ENCODE results near the gene SLC35F3.

SLC35F3 gene

GRCh38 chr1:234214129-234214910, 309.8 kb downstream of the SLC35F3 start:
- Histone ChIP-seq H3K27ac (ENCODE audit: low read length) (no peak overlapping the region), H3K36me3 (ENCODE audit: control insufficient read depth in 1 of 2, insufficient read depth in 2 of 2, low read length in 2 of 2) (no peaks in the 10 kb centered on the region), H3K27me3 (ENCODE audit: low read depth, low read length) (peaks cover 9% of the 10 kb centered on the region), H3K4me3 (ENCODE audit: low read depth in 1 of 2, low read length in 2 of 2) (peak overlapping the region; percentile 34 to 72), H3K9me3 (ENCODE audit: control insufficient read depth in 1 of 2, low read length in 2 of 2) (no peaks in the 10 kb centered on the region), H3K4me1 (ENCODE audit: control insufficient read depth in 1 of 2, insufficient read depth in 2 of 2, low read length in 2 of 2) (peaks cover 0 to 23% of the 10 kb centered on the region in 2 donors)

- Histone ChIP-seq H3K4me3 (ENCODE audit: low read depth in 1 of 2, low read length in 2 of 2) (peak overlapping the region in 1 of 2 donors; percentile 72), H3K27ac (ENCODE audit: low read length) (no peak overlapping the region), H3K4me1 (ENCODE audit: control insufficient read depth in 1 of 2, insufficient read depth in 2 of 2, low read length in 2 of 2) (peaks cover 0 to 23% of the 10 kb centered on the region in 2 donors), H3K9me3 (ENCODE audit: control insufficient read depth in 1 of 2, low read length in 2 of 2) (no peaks in the 10 kb centered on the region), H3K36me3 (ENCODE audit: control insufficient read depth in 1 of 2, insufficient read depth in 2 of 2, low read length in 2 of 2) (no peaks in the 10 kb centered on the region), H3K27me3 (ENCODE audit: low read depth, low read length) (peaks cover 9% of the 10 kb centered on the region)
These were observed 310.7 kb downstream of the SLC35F3 start for GRCh38 chr1:234214911-234215892.

- H3K27me3 ChIP-seq (ENCODE audit: low read depth, low read length): peaks cover 9% of the 10 kb centered on the region
- H3K4me3 ChIP-seq (ENCODE audit: low read depth in 1 of 2, low read length in 2 of 2): no peak overlapping the region
- H3K36me3 ChIP-seq (ENCODE audit: control insufficient read depth in 1 of 2, insufficient read depth in 2 of 2, low read length in 2 of 2): no peaks in the 10 kb centered on the region
- H3K9me3 ChIP-seq (ENCODE audit: control insufficient read depth in 1 of 2, low read length in 2 of 2): no peaks in the 10 kb centered on the region
- no peak overlapping the region for H3K27ac ChIP-seq (ENCODE audit: low read length)
- peaks cover 0 to 23% of the 10 kb centered on the region in 2 donors for H3K4me1 ChIP-seq (ENCODE audit: control insufficient read depth in 1 of 2, insufficient read depth in 2 of 2, low read length in 2 of 2)
These were observed 311.7 kb downstream of the SLC35F3 start for GRCh38 chr1:234216116-234216703.

GRCh38 chr1:234217316-234217840, 312.9 kb downstream of the SLC35F3 start:
- Histone ChIP-seq H3K4me3 (ENCODE audit: low read depth in 1 of 2, low read length in 2 of 2) (no peak overlapping the region), H3K36me3 (ENCODE audit: control insufficient read depth in 1 of 2, insufficient read depth in 2 of 2, low read length in 2 of 2) (no peaks in the 10 kb centered on the region), H3K27ac (ENCODE audit: low read length) (no peak overlapping the region), H3K27me3 (ENCODE audit: low read depth, low read length) (peaks cover 9% of the 10 kb centered on the region), H3K4me1 (ENCODE audit: control insufficient read depth in 1 of 2, insufficient read depth in 2 of 2, low read length in 2 of 2) (peaks cover 0 to 23% of the 10 kb centered on the region in 2 donors), H3K9me3 (ENCODE audit: control insufficient read depth in 1 of 2, low read length in 2 of 2) (no peaks in the 10 kb centered on the region)

GRCh38 chr1:234218078-234218477, 313.6 kb downstream of the SLC35F3 start:
- Histone ChIP-seq H3K4me1 (ENCODE audit: control insufficient read depth in 1 of 2, insufficient read depth in 2 of 2, low read length in 2 of 2) (peaks cover 0 to 19% of the 10 kb centered on the region in 2 donors), H3K27me3 (ENCODE audit: low read depth, low read length) (peaks cover 9% of the 10 kb centered on the region), H3K4me3 (ENCODE audit: low read depth in 1 of 2, low read length in 2 of 2) (no peak overlapping the region), H3K36me3 (ENCODE audit: control insufficient read depth in 1 of 2, insufficient read depth in 2 of 2, low read length in 2 of 2) (no peaks in the 10 kb centered on the region), H3K27ac (ENCODE audit: low read length) (no peak overlapping the region), H3K9me3 (ENCODE audit: control insufficient read depth in 1 of 2, low read length in 2 of 2) (no peaks in the 10 kb centered on the region)

GRCh38 chr1:234219711-234220110, 315.2 kb downstream of the SLC35F3 start:
- Histone ChIP-seq H3K36me3 (ENCODE audit: control insufficient read depth in 1 of 2, insufficient read depth in 2 of 2, low read length in 2 of 2) (no peaks in the 10 kb centered on the region), H3K4me3 (ENCODE audit: low read depth in 1 of 2, low read length in 2 of 2) (no peak overlapping the region), H3K27ac (ENCODE audit: low read length) (no peak overlapping the region), H3K4me1 (ENCODE audit: control insufficient read depth in 1 of 2, insufficient read depth in 2 of 2, low read length in 2 of 2) (peaks cover 0 to 4% of the 10 kb centered on the region in 2 donors), H3K27me3 (ENCODE audit: low read depth, low read length) (peaks cover 8% of the 10 kb centered on the region), H3K9me3 (ENCODE audit: control insufficient read depth in 1 of 2, low read length in 2 of 2) (no peaks in the 10 kb centered on the region)

GRCh38 chr1:234221601-234222000, 317.1 kb downstream of the SLC35F3 start:
- no peaks in the 10 kb centered on the region for H3K4me1 ChIP-seq (ENCODE audit: control insufficient read depth in 1 of 2, insufficient read depth in 2 of 2, low read length in 2 of 2)
- H3K9me3 ChIP-seq (ENCODE audit: control insufficient read depth in 1 of 2, low read length in 2 of 2): no peaks in the 10 kb centered on the region
- no peaks in the 10 kb centered on the region for H3K36me3 ChIP-seq (ENCODE audit: control insufficient read depth in 1 of 2, insufficient read depth in 2 of 2, low read length in 2 of 2)
- H3K27ac ChIP-seq (ENCODE audit: low read length): no peak overlapping the region
- no peak overlapping the region for H3K4me3 ChIP-seq (ENCODE audit: low read depth in 1 of 2, low read length in 2 of 2)
- no peaks in the 10 kb centered on the region for H3K27me3 ChIP-seq (ENCODE audit: low read depth, low read length)

- H3K4me3 ChIP-seq (ENCODE audit: low read depth in 1 of 2, low read length in 2 of 2): no peak overlapping the region
These were observed 318.2 kb downstream of the SLC35F3 start for GRCh38 chr1:234222561-234223280.

GRCh38 chr1:234226113-234226818, 321.8 kb downstream of the SLC35F3 start:
- no peaks in the 10 kb centered on the region for H3K4me1 ChIP-seq (ENCODE audit: control insufficient read depth in 1 of 2, insufficient read depth in 2 of 2, low read length in 2 of 2)
- H3K27ac ChIP-seq (ENCODE audit: low read length): no peak overlapping the region
- H3K9me3 ChIP-seq (ENCODE audit: control insufficient read depth in 1 of 2, low read length in 2 of 2): no peaks in the 10 kb centered on the region
- H3K36me3 ChIP-seq (ENCODE audit: control insufficient read depth in 1 of 2, insufficient read depth in 2 of 2, low read length in 2 of 2): no peaks in the 10 kb centered on the region
- no peak overlapping the region for H3K4me3 ChIP-seq (ENCODE audit: low read depth in 1 of 2, low read length in 2 of 2)
- H3K27me3 ChIP-seq (ENCODE audit: low read depth, low read length): peaks cover 6% of the 10 kb centered on the region

More at GRCh38 chr1:234222561-234223280, 318.2 kb downstream of the SLC35F3 start:
- Histone ChIP-seq H3K36me3 (ENCODE audit: control insufficient read depth in 1 of 2, insufficient read depth in 2 of 2, low read length in 2 of 2) (no peaks in the 10 kb centered on the region), H3K27me3 (ENCODE audit: low read depth, low read length) (no peaks in the 10 kb centered on the region), H3K27ac (ENCODE audit: low read length) (no peak overlapping the region), H3K4me1 (ENCODE audit: control insufficient read depth in 1 of 2, insufficient read depth in 2 of 2, low read length in 2 of 2) (no peaks in the 10 kb centered on the region), H3K9me3 (ENCODE audit: control insufficient read depth in 1 of 2, low read length in 2 of 2) (no peaks in the 10 kb centered on the region)

- Histone ChIP-seq H3K27me3 (ENCODE audit: low read depth, low read length) (peaks cover 6% of the 10 kb centered on the region), H3K36me3 (ENCODE audit: control insufficient read depth in 1 of 2, insufficient read depth in 2 of 2, low read length in 2 of 2) (no peaks in the 10 kb centered on the region), H3K9me3 (ENCODE audit: control insufficient read depth in 1 of 2, low read length in 2 of 2) (no peaks in the 10 kb centered on the region), H3K4me1 (ENCODE audit: control insufficient read depth in 1 of 2, insufficient read depth in 2 of 2, low read length in 2 of 2) (no peaks in the 10 kb centered on the region), H3K27ac (ENCODE audit: low read length) (no peak overlapping the region), H3K4me3 (ENCODE audit: low read depth in 1 of 2, low read length in 2 of 2) (no peak overlapping the region)
These were observed 322.3 kb downstream of the SLC35F3 start for GRCh38 chr1:234226819-234227165.
